ENCODE measurements around the gene SAMD11.

- TF ChIP-seq POLR2AphosphoS5 (IDR thresholded peaks at IDR 0.05; ENCODE audit: low read depth, low read length) (no peak), EZH2phosphoT487 (IDR thresholded peaks at IDR 0.05; ENCODE audit: borderline replicate concordance) (no peak), SRF (IDR thresholded peaks at IDR 0.05; ENCODE audit: low read depth) (no peak), CTCF (IDR thresholded peaks at IDR 0.05 in 2 of 3, conservative IDR thresholded peaks at IDR 0.05 in 1 of 3; ENCODE audit: borderline replicate concordance in 1 of 3, insufficient read depth in 1 of 3, low read depth in 2 of 3, low read length in 2 of 3) (no peak), POLR2A (IDR thresholded peaks at IDR 0.05; ENCODE audit: borderline replicate concordance, extremely low read depth, insufficient read depth, insufficient read length) (no peak)
Observed at GRCh38 chr1:907611-908451, 15.9 kb upstream of the SAMD11 start.
